GM19099 (cell line): ENCODE data around the gene WNT6.

Source experiments
- POLR2A ChIP-seq: IDR thresholded peaks from 3 replicates; pipeline ENCODE4 v1.6.1; 2011; ENCODE audit warnings: low read depth; ENCODE audit not compliant: insufficient read length; ENCODE audit errors: extremely low read depth

WNT6 gene

GRCh38 chr2:218898109-218898878 is 38.7 kb downstream of the WNT6 start:
- TF ChIP-seq POLR2A = no peak

DNA sequence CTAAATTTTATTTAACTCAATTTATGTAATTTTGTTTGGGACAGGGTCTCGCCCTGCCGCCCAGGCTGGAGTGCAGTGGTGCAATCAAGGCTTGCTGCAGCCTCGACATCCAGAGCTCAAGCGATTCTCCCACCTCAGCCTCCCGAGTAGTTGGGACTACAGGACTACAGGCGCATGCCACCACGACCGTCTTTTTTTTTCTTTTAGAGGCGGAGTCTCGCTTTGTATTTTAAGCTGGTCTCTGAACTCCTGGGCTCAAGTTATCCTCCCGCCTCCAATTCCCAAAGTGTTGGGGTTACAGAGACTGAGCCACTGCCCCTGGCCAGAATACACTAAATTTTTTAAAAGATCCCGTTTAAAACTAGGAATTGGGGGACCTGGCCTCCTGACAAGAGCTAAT is 39.5 kb downstream of the WNT6 start:
- TF ChIP-seq POLR2A = no peak

- TF ChIP-seq POLR2A = no peak
These were observed 42.8 kb downstream of the WNT6 start for GRCh38 chr2:218902427-218902826.

GRCh38 chr2:218904176-218904575 is 44.6 kb downstream of the WNT6 start:
- TF ChIP-seq POLR2A = no peak

- TF ChIP-seq POLR2A = peak; percentile 75
These were observed 49.4 kb downstream of the WNT6 start for GRCh38 chr2:218908721-218909619.

- no peak for TF ChIP-seq POLR2A
These were observed 51.1 kb downstream of the WNT6 start for GRCh38 chr2:218910741-218911140.

DNA sequence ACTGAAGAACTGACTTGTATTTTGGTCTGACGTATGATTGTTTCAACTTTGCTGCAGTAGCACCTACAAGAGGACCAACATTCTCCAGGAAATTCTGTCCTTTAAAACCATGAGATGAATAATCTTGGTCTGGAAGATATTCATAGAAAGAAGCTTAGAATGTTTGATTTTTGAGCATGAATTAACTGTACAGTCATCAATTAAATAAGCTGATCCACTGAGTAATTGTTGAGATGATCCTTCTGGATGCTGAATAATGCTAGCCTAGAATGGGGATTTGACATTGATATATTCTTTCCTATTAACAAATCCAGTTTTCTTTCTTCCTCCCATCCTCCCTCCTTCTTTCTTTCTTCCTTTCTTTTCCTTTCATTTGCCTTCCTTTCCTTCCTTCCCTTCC is 60.9 kb downstream of the WNT6 start:
- TF ChIP-seq POLR2A = no peak
